HG03575 (cell line): ENCODE data around the gene PLIN1.

Source experiments
- ATAC-seq: cut with Tn5 transposase; IDR thresholded peaks from one replicate; pipeline ENCODE4 v1.9.1; 2021; ENCODE audit not compliant: unreplicated experiment, insufficient number of reproducible peaks, low FRiP score; ENCODE audit errors: extremely low read depth

Gene PLIN1

GRCh38 chr15:89631902-89632264, 47.3 kb downstream of the PLIN1 start:
- ATAC-seq: no peak

GRCh38 chr15:89630974-89631901, 47.9 kb downstream of the PLIN1 start:
- ATAC-seq: no peak

GRCh38 chr15:89630260-89630659, 48.9 kb downstream of the PLIN1 start:
- ATAC-seq: no peak

DNA sequence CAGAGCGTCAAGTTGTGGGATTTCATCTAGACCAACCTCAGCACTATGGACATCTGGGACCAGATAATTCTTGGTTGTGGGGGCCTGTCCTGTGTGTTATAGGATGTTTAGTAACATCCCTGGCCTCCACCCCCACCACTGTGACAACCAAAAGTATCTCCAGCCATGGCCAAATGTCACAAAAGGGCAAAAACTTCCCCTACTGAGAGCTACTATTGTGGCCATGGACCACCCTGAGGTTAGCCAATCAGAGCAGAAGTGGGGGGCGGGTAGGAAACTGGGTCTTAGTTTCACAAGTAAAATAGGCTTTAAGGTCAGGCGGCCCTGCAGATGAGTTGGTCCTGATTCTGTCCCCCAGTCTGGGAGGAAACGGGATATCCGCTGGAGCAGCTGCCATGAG, 49.3 kb downstream of the PLIN1 start:
- ATAC-seq: no peak

GRCh38 chr15:89628806-89629715, 50.1 kb downstream of the PLIN1 start:
- no peak for ATAC-seq

DNA sequence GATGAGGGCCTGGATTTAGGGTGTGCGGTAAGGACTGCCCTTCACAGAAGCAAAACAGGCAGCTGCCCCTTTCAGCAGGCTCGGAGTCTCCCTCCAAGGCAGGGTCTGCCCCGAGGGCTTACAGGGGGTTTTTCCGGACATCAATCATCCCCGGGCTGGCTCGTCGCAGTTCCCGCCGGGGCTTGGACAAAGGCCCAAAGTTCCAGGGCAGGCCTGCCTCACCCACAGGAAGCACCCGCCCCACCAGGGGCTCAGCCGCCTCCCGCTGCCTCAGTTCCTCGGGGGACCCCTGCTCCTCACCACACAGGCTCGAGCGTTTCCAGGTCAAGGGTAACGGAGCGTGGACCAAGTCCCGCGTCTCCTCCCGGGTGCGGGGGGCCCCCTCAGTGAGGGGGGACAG, 50.9 kb downstream of the PLIN1 start:
- ATAC-seq: no peak

DNA sequence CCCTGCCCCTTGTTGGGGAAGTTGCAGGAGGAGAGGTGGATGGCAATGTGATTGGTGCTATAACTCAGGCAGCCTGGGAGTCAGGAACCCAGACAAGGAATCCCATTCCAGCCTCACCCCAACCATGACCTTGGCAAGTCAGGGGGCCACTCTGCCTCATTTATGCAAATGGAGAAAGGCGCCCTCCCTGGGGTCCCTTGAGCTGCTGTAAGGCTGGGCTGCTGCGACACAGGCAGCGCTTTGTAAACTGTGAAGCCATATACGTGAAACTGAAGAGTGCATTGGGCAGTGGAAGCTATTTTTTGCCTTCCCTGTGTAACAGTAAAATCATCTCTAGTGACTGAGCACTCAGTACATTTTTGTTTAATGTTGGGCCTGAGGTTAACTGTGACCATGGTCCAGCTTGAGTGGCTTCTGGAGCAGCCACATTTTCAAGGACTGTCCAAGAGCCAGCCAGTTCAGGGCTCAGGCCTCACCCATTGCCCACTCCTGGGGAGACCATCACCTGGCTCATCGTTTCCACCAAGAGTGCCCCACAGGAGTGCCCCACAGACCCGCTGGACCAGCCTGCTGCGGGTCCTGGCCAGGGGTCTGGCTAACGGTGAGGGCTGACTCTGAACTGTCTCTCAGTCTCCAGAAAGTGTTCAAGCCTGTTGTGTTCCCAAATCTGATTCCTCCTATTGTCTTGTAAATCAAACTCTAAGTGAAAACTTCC, 51.8 kb downstream of the PLIN1 start:
- no peak for ATAC-seq

DNA sequence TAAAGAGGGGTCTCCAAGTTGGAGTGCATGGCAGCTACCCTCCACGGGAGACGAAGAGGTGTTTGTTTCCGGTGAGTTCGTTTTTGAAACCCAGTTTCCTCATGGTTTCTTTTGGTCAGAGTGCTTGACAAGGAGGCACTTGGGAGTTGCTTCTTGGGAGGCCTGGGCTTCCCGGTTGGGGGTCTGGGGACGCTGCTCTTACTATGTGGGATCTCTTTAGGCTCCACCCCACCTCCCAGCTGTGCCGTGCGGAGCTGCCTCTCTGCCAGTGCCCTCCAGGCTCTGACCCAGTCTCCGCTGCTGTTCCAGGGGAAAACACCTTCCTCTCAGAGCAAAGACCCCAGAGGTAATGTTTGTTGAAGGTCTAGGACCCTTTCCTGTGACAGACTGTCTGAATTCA, 53.5 kb downstream of the PLIN1 start:
- no peak for ATAC-seq

DNA sequence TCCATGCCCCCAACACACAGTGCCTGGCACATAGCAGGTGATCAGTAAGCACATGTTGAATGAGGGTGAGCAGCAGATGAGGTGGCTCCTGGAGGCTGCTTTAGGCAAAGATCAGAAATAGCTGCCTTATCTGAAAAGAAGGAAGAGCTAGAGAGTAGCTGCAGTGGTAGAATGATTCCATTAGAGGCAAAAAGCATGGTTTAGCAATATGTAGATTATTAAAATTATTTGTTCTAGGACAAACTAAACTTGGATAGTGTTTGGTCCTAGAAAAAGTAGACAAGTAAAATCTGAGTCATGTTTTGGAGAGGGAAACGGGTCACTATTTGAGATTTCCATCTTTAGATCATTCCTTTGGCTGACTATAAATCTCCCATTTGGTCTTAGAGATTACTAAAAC, 56.0 kb downstream of the PLIN1 start:
- ATAC-seq: no peak

- no peak for ATAC-seq
Measured at GRCh38 chr15:89621547-89621946, 57.6 kb downstream of the PLIN1 start.

- no peak for ATAC-seq
Measured at GRCh38 chr15:89616228-89616627, 62.9 kb downstream of the PLIN1 start.

DNA sequence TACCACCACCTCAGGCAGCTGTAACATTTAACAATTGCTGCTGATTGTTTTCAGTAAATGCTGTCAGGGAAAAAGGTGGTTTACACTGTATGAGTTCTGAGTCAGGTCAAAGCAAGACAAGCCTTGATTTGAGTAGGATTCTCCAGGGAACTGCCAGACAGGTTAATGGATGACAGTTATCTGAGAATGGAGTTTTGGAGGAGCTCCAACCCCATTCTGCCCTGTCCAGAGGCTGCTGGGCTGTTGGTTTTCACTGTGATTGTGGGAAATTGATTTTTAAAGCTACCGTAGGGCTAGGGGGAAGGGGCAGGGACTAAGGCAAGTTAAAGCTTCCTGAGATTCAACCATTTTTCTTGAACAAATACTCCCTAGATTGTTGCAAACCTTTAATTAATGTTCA, 64.0 kb downstream of the PLIN1 start:
- no peak for ATAC-seq
